ENCODE measurements around the gene AMIGO3.

AMIGO3 gene

DNA sequence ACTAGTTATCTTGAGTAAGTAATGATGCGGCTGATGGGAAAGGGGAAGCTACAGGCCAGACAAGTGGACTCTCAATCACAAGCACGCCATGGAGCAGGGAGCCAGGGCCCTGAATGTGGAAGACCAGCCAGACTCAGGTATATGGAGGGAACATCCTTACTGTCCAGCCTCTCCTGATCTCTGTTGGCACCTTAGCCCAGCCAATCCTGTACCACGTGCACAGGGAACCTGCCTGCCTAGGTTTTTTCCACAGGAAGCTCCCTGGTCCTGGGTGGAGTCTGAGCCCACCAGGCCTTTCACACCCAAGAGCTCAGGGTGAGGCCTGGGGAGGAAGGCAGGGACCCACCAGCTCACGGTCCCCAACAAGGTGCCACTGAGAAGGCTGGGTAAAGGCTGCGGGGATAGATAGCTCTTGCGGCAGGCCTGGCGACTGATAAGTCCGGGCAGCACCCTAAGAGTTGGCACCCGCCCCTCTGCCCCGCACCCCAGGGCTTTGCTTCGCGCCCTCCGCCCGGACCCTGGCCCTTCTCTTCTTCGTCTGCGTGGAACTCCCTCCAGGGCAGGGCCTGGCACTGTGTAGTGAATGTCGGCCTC is 46.3 kb downstream of the AMIGO3 start:
- DNase-seq (ENCODE audit: extremely low spot score), result peak; percentile 34
- TF ChIP-seq, protein P1, sequence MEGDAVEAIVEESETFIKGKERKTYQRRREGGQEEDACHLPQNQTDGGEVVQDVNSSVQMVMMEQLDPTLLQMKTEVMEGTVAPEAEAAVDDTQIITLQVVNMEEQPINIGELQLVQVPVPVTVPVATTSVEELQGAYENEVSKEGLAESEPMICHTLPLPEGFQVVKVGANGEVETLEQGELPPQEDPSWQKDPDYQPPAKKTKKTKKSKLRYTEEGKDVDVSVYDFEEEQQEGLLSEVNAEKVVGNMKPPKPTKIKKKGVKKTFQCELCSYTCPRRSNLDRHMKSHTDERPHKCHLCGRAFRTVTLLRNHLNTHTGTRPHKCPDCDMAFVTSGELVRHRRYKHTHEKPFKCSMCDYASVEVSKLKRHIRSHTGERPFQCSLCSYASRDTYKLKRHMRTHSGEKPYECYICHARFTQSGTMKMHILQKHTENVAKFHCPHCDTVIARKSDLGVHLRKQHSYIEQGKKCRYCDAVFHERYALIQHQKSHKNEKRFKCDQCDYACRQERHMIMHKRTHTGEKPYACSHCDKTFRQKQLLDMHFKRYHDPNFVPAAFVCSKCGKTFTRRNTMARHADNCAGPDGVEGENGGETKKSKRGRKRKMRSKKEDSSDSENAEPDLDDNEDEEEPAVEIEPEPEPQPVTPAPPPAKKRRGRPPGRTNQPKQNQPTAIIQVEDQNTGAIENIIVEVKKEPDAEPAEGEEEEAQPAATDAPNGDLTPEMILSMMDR (IDR thresholded peaks at IDR 0.05; ENCODE audit: control extremely low read depth, extremely low read depth, low read depth, missing control alignments), result no peak
- POLR2A ChIA-PET, result interaction anchor here (0.6 kb wide), 1 partner anchor 133 kb away, joined by 3 read pairs; no protein-coding TSS in a partner anchor
- CTCF ChIA-PET, result interaction anchor here (0.8 to 5.4 kb wide), 4 partner anchors 20 to 135 kb away, joined by 3 to 198 read pairs (median 6); partner anchors contain the start of genes AMIGO3 and INKA1

DNA sequence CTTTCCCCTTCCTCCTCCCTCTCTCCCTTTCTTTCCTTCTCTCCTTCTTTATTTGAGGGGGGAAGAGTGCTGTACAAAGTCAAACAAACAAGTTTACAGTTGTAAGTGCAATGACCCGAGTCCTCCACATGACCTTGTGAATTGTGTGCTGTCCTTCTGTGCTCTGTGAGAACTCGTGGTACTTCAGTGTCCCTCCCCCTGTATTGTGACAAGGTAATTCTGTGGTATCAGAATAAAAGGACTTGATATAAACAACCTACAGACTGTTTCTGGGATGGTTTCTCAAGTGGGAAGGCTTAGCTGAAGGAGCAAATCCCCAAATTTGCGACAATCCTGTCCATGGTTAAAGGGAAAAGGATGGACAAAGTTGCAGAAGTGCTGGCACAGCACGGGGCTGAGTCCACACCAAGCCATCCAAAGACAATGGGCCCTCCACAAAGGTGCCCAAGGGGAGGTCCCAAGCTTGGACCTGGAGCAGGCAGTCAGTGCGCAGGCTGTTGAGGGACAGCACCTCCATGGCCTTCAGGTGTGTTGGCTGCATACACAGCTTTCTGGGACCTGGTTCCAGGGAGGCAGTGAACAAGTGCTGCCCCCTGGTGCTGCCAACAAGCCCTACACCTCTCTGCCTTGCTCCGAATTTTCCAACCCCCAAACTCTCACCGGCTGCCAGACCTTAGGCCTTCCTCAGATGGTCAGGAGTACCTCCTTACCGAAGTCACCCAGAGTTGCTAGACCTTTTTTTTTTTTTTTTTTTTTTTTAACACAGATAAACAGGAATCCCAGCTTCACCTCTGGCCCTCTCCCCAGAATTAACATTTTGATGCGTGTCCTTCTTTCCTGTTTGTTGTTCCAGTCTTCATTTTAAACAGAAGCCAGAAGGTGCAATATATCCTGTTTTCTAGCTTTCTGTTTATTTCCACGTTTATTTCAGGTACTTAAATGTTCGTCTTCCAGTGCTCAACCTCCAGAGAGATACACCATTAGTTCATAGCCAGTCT is 47.9 kb downstream of the AMIGO3 start:
- ChIA-PET CTCF (interaction anchor here (0.6 to 5.4 kb wide), 34 partner anchors 8 to 253 kb away, joined by 3 to 198 read pairs (median 4); partner anchors contain the start of gene BSN), POLR2A (interaction anchor here (0.5 to 0.9 kb wide), 2 partner anchors 132 to 191 kb away, joined by 3 to 4 read pairs; no protein-coding TSS in a partner anchor)
- TF ChIP-seq, protein P1 (IDR thresholded peaks at IDR 0.05; ENCODE audit: control extremely low read depth, extremely low read depth, low read depth, missing control alignments), result peak; percentile 82
- peak; percentile 84 for DNase-seq (ENCODE audit: extremely low spot score)

DNA sequence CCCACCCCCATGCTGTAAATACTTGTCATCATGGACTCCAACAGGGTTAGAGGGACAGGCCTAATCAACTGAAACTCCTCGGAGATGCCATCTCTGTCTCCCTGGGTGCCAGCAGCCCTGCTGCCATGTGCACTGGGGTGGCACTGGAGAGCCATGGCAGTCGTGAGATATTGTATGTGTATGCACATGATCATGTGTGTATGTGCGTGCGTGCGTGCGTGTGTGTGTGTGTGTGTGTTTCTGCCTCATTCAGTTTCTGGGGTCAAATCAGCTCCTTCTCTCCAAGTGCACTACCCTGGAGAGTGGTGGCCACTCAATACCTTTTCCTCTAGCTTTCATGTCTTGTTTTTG is 48.6 kb downstream of the AMIGO3 start:
- DNase-seq (ENCODE audit: extremely low spot score), result no peak
- TF ChIP-seq, protein P1 (IDR thresholded peaks at IDR 0.05; ENCODE audit: control extremely low read depth, extremely low read depth, low read depth, missing control alignments), result no peak
- ChIA-PET CTCF (interaction anchor here (0.6 to 5.4 kb wide), 28 partner anchors 8 to 254 kb away, joined by 3 to 198 read pairs (median 5); partner anchors contain the start of gene BSN), POLR2A (interaction anchor here (0.5 kb wide), 1 partner anchor 191 kb away, joined by 4 read pairs; no protein-coding TSS in a partner anchor)

DNA sequence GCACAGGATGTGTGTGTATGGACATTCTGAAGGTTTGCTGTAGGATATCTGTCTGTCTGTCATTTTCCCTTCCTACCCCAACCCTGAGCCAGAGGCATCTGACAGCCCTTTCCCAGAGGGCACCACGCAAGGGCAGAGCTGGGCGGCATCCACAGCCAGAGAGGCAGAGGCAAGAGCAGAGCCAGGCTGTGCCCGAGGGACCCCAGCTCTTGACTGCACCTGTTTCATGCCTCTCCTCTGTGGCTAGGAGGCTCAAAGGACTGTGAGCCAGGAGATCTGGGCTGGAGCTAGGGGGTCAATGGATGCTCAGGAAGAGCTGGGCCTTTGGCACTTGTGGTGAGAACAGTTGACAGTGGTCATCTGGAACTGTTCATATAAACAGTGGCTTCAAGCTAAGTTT is 50.1 kb downstream of the AMIGO3 start:
- TF ChIP-seq, protein P1 (IDR thresholded peaks at IDR 0.05; ENCODE audit: control extremely low read depth, extremely low read depth, low read depth, missing control alignments), result no peak
- CTCF ChIA-PET, result interaction anchor here (1.2 to 5.4 kb wide), 2 partner anchors 17 to 131 kb away, joined by 3 to 198 read pairs; no protein-coding TSS in a partner anchor
- DNase-seq (ENCODE audit: extremely low spot score), result no peak
- POLR2A ChIA-PET, result interaction anchor here (0.6 kb wide), 1 partner anchor 258 kb away, joined by 3 read pairs; the partner anchor contains the start of gene RHOA

DNA sequence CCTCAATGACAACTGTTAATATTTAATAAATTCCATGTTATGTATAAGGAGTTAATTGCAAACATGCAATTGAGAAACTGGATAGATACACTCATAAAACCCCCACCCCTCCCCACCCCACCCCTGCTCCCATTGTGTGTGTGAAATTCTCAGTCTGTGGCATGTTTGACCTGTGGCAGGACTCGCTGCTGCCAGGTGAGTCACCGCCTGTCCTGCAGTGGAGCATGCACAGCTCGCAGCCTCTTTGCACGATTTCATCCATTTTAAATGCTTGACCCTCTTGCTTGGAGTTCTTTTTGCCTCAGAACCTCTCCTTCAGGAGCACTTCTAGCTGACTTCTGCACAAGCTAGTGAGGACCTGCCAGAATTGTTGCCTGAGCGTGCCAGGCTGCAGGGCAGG is 50.6 kb downstream of the AMIGO3 start:
- POLR2A ChIA-PET, result no interaction called here
- no peak for DNase-seq (ENCODE audit: extremely low spot score)
- TF ChIP-seq, protein P1 (IDR thresholded peaks at IDR 0.05; ENCODE audit: control extremely low read depth, extremely low read depth, low read depth, missing control alignments), result no peak
- CTCF ChIA-PET, result interaction anchor here (5.4 kb wide), 1 partner anchor 131 kb away, joined by 198 read pairs; no protein-coding TSS in a partner anchor

DNA sequence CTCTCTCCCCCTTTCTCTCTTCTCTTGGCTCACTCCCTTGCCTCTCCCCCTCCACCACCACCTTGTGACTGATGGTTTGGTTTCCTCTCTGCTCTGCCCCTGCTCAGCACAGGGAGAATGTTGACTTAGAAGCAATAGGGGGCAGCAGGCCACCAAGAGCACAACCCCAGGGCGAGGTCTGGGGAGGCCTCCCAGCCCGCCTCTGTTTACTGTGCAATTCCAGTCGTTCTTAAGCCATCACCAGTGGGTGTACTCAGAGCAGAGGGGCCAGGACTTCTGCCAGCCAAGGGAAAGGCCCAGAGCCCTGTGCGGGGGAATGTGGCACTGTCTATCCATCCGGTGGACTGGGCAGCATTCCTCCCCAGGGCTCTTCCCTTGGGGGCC is 51.1 kb downstream of the AMIGO3 start:
- DNase-seq (ENCODE audit: extremely low spot score), result no peak
- CTCF ChIA-PET, result interaction anchor here (5.4 kb wide), 1 partner anchor 131 kb away, joined by 198 read pairs; no protein-coding TSS in a partner anchor

More for the DNA sequence above, 51.1 kb downstream of the AMIGO3 start:
- TF ChIP-seq, protein P1 (IDR thresholded peaks at IDR 0.05; ENCODE audit: control extremely low read depth, extremely low read depth, low read depth, missing control alignments), result no peak
- POLR2A ChIA-PET, result no interaction called here
